Measurements from ENCODE around the gene KRT1. TPM values are rescaled to one million over a fixed set of nuclear protein-coding genes. Genes with fewer than 3 reads are reported as not detected.

KRT1 gene
- polyA plus RNA-seq, 2 of the 4 experiments (the other 2 are of a cell fraction): not detected

DNA sequence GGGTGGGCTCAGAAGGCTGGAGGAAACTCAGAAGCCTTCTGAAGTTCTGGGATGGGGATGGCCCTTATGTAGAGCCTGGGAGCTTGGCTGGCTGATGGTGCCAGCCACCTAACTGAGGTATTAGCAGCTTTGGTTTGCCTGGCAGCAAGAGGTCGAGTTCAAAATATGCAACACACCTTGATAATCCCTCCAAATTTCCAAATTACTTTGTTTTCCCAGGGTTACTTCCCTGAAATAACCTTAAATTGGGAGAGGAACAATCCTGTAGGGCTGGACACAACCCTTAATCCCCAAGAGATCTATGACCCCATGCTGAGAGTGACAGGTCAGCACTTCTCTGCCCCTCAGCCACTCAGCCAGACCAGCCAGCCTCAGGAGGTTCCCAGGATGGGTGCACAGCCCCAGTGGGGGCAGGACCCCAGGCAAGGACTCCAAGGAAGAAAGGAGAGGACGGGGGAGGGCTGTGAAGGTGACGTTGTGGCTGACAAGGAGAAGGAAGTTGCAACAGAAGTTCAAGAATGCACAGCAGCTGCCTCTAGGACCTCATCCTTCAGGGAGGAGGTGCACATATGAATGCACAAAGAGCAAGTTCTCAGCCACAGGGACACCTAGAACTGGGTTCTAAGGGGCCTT, 41.7 kb upstream of the KRT1 start:
- no peak for TF ChIP-seq ESRRA (IDR thresholded peaks at IDR 0.05; ENCODE audit: borderline replicate concordance, low read length)
- no peak for TF ChIP-seq ZC3H11A (IDR thresholded peaks at IDR 0.05)
- TF ChIP-seq MAFK (IDR thresholded peaks at IDR 0.05; ENCODE audit: partially characterized antibody): peak; percentile 24
- TF ChIP-seq NR3C1 (IDR thresholded peaks at IDR 0.05): no peak
- 26% methylated on average over 3 of the region's 3 CpGs for WGBS (ENCODE audit: missing lambda C conversion rate)
- DNase-seq (ENCODE audit: low read depth in 1 of 2, low spot score in 1 of 2): no peak
- ATAC-seq: no peak
- ChIA-PET POLR2A (no interaction called here), CTCF (interaction anchor here (1.2 to 1.3 kb wide), 3 partner anchors 11 to 144 kb away, joined by 3 to 4 read pairs (median 3); no protein-coding TSS in a partner anchor)
- Histone ChIP-seq H3K9me3 (no peaks in the 10 kb centered on the region), H3K4me3 (no peak overlapping the region), H3K27ac (no peak overlapping the region), H3K4me2 (no peak overlapping the region), H3K4me1 (peaks cover 9% of the 10 kb centered on the region; the same call in 2 of the 3 replicates)
- no peak for FAIRE-seq

- ChIA-PET POLR2A (interaction anchor here (0.8 kb wide), 1 partner anchor 154 kb away, joined by 3 read pairs; no protein-coding TSS in a partner anchor), CTCF (interaction anchor here (0.6 to 1.3 kb wide), 3 partner anchors 145 to 581 kb away, joined by 3 to 4 read pairs (median 3); no protein-coding TSS in a partner anchor)
- FAIRE-seq (no peak), ATAC-seq (peak; percentile 59 to 69; a peak in 5 of 6 replicates), DNase-seq (ENCODE audit: low read depth in 1 of 2, low spot score in 1 of 2) (peak; percentile 30 to 75)
- TF ChIP-seq JUNB (IDR thresholded peaks at IDR 0.05) (peak; percentile 23; the same call in 1 of the 2 replicates), HEYL (CRISPR knock-in tag; IDR thresholded peaks at IDR 0.05) (no peak), EHMT2 (IDR thresholded peaks at IDR 0.05; ENCODE audit: low read depth) (no peak), FOXS1 (CRISPR knock-in tag; IDR thresholded peaks at IDR 0.05) (no peak), CBX8 (IDR thresholded peaks at IDR 0.05) (no peak), FOSL2 (IDR thresholded peaks at IDR 0.05) (no peak), FOSL2 (CRISPR knock-in tag; IDR thresholded peaks at IDR 0.05) (peak; percentile 37; the same call in 1 of the 2 replicates)
- H3K27ac ChIP-seq: no peak overlapping the region
- H3K4me2 ChIP-seq: 0 out of 3 replicates have a peak overlapping the region, but pooled peaks have one; percentile 4
- no peak overlapping the region for H3K4me3 ChIP-seq
- WGBS (ENCODE audit: missing lambda C conversion rate): 15% methylated on average over 8 of the region's 8 CpGs
- no peaks in the 10 kb centered on the region for H3K9me3 ChIP-seq
- peaks cover 9% of the 10 kb centered on the region; the same call in 2 of the 3 replicates for H3K4me1 ChIP-seq
These were observed 40.2 kb upstream of the KRT1 start for GRCh38 chr12:52720365-52720886.

GRCh38 chr12:52716061-52716460, 35.9 kb upstream of the KRT1 start:
- CTCF ChIA-PET: interaction anchor here (0.9 to 1.4 kb wide), 7 partner anchors 10 to 164 kb away, joined by 3 to 5 read pairs (median 4); no protein-coding TSS in a partner anchor
- POLR2A ChIA-PET: no interaction called here
- FAIRE-seq: no peak
- 95% methylated on average over 5 of the region's 5 CpGs for WGBS (ENCODE audit: missing lambda C conversion rate)
- H3K4me3 ChIP-seq: no peak overlapping the region
- no peak for ATAC-seq
- H3K4me1 ChIP-seq: peaks cover 17% of the 10 kb centered on the region; the same call in 2 of the 3 replicates
- H3K27ac ChIP-seq: no peak overlapping the region
- DNase-seq (ENCODE audit: low read depth in 1 of 2, low spot score in 1 of 2): no peak
- TF ChIP-seq HOXB5 (CRISPR knock-in tag; IDR thresholded peaks at IDR 0.05): no peak
- no peak for TF ChIP-seq CHD2 (IDR thresholded peaks at IDR 0.05; ENCODE audit: low read length, partially characterized antibody)
- TF ChIP-seq HES2 (IDR thresholded peaks at IDR 0.05): no peak
- TF ChIP-seq MAZ (IDR thresholded peaks at IDR 0.05; ENCODE audit: borderline replicate concordance, low read depth, low read length): no peak
- no peak for TF ChIP-seq JUN (IDR thresholded peaks at IDR 0.05)
- TF ChIP-seq TFCP2L1 (CRISPR knock-in tag; IDR thresholded peaks at IDR 0.05): no peak
- no peak for TF ChIP-seq RFX5 (IDR thresholded peaks at IDR 0.05)
- no peak for TF ChIP-seq SREBF2 (IDR thresholded peaks at IDR 0.05)
- TF ChIP-seq NFE2L2 (conservative IDR thresholded peaks at IDR 0.05; ENCODE audit: low read length): no peak
- no peak for TF ChIP-seq ESRRA (IDR thresholded peaks at IDR 0.05; ENCODE audit: borderline replicate concordance, low read length)
- TF ChIP-seq, protein P1, sequence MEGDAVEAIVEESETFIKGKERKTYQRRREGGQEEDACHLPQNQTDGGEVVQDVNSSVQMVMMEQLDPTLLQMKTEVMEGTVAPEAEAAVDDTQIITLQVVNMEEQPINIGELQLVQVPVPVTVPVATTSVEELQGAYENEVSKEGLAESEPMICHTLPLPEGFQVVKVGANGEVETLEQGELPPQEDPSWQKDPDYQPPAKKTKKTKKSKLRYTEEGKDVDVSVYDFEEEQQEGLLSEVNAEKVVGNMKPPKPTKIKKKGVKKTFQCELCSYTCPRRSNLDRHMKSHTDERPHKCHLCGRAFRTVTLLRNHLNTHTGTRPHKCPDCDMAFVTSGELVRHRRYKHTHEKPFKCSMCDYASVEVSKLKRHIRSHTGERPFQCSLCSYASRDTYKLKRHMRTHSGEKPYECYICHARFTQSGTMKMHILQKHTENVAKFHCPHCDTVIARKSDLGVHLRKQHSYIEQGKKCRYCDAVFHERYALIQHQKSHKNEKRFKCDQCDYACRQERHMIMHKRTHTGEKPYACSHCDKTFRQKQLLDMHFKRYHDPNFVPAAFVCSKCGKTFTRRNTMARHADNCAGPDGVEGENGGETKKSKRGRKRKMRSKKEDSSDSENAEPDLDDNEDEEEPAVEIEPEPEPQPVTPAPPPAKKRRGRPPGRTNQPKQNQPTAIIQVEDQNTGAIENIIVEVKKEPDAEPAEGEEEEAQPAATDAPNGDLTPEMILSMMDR (IDR thresholded peaks at IDR 0.05): no peak
- TF ChIP-seq, protein P2, sequence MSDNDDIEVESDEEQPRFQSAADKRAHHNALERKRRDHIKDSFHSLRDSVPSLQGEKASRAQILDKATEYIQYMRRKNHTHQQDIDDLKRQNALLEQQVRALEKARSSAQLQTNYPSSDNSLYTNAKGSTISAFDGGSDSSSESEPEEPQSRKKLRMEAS (IDR thresholded peaks at IDR 0.05): no peak
- TF ChIP-seq TP53 (CRISPR knock-in tag; IDR thresholded peaks at IDR 0.05): no peak
- H3K4me2 ChIP-seq: no peak overlapping the region
- no peaks in the 10 kb centered on the region for H3K9me3 ChIP-seq
